GM10248 (cell line): ENCODE measurements around the gene MUC20.

Source experiments
- CTCF ChIA-PET: fragments of 300-600 bp; sonication (Branson Sonifier 250); formaldehyde crosslinking; extraction: SDS; loops from one replicate; lab custom pipeline; 2021; ENCODE audit warnings: antibody characterized with exemption; lab: Yijun Ruan, JAX
- POLR2A ChIA-PET: fragments of 350-650 bp; sonication (Branson Sonifier 250); formaldehyde crosslinking; extraction: SDS; loops from one replicate; lab custom pipeline; 2020; ENCODE audit warnings: antibody characterized with exemption; lab: Yijun Ruan, JAX
- DNase-seq: peaks from one replicate; pipeline ENCODE4 v3.0.0; 2012; ENCODE audit errors: extremely low spot score
- TF ChIP-seq, protein P1 (sequence below): IDR thresholded peaks from 2 replicates; pipeline ENCODE4 v1.5.1; 2012; ENCODE audit warnings: mild to moderate bottlenecking, low read depth; ENCODE audit errors: extremely low read depth, missing control alignments, control extremely low read depth

MUC20 gene

DNA sequence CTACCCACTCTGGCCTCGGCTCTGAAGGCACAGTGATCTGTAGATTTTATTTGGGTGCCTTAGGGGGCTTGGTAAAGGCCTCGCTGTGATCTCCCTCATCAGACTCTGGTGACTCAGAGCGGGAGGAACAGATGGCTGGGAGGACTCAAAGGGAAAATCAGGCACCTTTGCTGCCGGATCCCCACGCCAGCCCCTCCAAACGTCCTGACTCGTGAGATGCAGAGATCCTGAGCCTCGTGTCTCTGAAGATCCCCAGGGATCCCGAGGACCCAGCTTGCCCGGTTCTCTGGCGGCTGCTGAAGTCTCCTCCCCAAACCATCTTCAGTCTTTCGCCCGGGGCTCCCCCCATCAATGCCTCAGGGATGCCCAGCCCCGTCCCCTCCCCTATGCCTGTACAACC is 32.8 kb downstream of the MUC20 start:
- ChIA-PET POLR2A (no interaction called here), CTCF (interaction anchor here (1.0 to 1.5 kb wide), 2 partner anchors 16 to 97 kb away, joined by 3 read pairs; no protein-coding TSS in a partner anchor)
- TF ChIP-seq, protein P1, sequence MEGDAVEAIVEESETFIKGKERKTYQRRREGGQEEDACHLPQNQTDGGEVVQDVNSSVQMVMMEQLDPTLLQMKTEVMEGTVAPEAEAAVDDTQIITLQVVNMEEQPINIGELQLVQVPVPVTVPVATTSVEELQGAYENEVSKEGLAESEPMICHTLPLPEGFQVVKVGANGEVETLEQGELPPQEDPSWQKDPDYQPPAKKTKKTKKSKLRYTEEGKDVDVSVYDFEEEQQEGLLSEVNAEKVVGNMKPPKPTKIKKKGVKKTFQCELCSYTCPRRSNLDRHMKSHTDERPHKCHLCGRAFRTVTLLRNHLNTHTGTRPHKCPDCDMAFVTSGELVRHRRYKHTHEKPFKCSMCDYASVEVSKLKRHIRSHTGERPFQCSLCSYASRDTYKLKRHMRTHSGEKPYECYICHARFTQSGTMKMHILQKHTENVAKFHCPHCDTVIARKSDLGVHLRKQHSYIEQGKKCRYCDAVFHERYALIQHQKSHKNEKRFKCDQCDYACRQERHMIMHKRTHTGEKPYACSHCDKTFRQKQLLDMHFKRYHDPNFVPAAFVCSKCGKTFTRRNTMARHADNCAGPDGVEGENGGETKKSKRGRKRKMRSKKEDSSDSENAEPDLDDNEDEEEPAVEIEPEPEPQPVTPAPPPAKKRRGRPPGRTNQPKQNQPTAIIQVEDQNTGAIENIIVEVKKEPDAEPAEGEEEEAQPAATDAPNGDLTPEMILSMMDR, result no peak
- DNase-seq, result no peak

DNA sequence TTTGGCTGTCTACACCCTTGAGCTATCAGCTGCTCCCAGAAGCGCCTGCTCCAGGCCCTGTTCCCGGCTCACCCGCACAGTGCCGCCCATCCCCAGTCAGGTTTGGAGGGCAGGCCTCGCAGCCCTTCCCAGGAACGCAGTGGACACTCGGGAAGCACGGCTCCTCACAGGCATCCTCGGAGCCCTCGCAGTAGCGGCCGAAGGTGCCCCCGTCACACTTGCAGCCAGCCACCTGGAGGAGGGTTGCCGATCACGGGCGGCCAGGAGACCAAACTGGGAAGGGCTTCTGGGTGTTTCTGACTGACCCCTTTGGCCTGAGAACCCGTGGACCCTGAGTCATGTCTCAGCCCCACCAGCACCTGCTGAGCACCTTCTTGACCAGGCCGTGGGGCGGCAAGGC is 33.4 kb downstream of the MUC20 start:
- DNase-seq, result no peak
- POLR2A ChIA-PET, result no interaction called here
- TF ChIP-seq, protein P1, result no peak
- CTCF ChIA-PET, result interaction anchor here (1.0 to 1.5 kb wide), 2 partner anchors 17 to 96 kb away, joined by 3 read pairs; no protein-coding TSS in a partner anchor

DNA sequence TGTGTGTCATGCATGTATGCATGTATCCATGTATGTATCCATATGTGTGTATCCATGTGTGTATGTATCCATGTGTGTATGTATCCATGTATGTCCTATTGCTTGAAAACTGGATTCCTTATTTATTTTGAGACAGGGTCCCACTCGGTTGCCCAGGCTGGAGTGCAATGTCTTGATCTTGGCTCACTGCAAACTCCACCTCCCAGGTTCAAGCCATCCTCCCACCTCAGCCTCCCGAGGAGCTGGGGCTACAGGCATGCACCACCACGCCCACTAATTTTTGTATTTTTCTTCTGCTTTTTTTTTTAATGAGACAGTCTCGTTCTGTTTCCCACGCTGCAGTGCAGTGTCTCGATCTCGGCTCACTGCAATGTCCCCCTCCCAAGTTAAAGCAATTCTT is 34.1 kb downstream of the MUC20 start:
- TF ChIP-seq, protein P1, result no peak
- CTCF ChIA-PET, result interaction anchor here (1.0 to 1.5 kb wide), 3 partner anchors 17 to 96 kb away, joined by 3 read pairs; no protein-coding TSS in a partner anchor
- DNase-seq, result no peak
- POLR2A ChIA-PET, result no interaction called here

DNA sequence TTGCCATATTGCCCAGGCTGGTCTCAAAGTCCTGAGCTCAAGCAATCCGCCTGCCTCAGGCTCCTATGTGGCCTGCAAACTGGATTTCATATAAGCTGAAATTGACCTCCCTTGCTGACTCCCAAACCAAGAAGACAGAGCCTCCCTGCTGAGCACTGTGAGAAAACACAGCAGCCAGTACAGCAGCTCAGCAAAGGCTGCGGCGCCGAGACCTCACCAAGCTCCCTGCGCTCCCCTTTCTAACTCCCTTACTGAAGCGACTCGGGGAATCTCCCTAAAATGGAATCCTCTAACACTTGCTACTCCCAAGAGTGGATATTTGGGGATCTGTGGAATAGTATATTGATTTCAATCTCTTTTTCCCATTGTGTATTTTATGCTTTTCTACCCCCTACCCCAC is 34.6 kb downstream of the MUC20 start:
- DNase-seq, result no peak
- POLR2A ChIA-PET, result no interaction called here
- TF ChIP-seq, protein P1, result no peak
- CTCF ChIA-PET, result interaction anchor here (1.0 to 1.2 kb wide), 2 partner anchors 16 to 95 kb away, joined by 3 read pairs; no protein-coding TSS in a partner anchor

DNA sequence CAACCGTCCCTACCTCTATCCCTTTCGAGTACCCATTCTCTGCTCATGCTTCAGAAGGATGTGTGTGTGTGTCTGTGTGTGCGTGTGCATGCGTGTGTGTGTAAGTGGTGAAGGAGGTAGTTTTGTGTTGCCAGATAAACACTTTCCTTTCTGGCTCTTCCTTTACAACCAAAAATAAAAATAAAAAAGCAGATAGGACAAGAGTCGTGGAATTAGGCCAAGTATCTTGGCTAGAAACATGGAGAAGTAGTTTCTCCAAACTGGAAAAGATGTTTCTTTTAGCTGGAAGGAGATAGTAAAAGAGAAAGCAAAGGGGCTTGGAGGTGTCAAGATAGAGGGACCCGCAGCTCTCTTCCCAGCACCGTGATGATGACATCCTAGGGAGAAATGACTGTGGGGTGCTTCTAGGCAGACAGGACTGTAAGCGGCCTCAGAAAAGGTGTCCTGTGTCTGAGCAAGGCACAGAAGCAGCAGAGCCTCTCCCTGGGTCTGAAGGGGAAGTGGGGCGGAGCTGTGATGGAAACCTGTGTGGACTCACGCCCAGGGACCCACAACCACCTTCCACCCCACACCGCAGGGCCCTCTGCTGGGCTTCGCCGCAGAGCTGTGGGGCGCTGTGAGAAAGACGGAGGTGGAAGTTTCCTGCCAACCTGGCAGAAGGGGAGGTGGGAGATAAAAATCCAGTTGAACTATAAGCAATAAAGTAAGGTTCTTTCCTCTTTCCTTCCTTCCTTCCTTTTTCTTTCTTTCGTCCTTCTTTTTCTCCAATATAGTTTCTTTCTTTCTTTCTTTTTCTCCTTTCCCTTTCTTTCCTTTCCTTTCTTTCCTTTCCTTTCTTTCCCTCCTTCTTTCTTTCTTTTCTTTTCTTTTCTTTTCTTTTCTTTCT is 35.3 kb downstream of the MUC20 start:
- POLR2A ChIA-PET, result no interaction called here
- CTCF ChIA-PET, result interaction anchor here (1.0 to 1.2 kb wide), 2 partner anchors 15 to 95 kb away, joined by 3 read pairs; no protein-coding TSS in a partner anchor
- TF ChIP-seq, protein P1, result no peak
- DNase-seq, result no peak

DNA sequence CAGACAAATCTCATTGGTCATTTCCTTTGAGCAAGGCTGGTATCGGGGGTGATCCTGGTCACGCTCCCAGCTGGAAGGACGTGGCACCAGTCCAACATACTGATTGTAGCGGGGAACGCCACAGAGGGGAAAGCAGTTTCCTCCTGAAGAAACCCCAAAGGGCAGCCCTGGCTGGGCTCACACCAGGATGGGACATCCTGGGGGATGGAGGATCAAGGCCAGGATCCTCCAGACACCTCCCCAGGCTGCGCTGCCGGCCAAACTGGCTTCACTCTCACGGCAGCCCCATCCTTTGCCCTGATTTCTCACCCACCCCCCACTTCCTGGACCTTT is 36.6 kb downstream of the MUC20 start:
- POLR2A ChIA-PET, result no interaction called here
- no peak for DNase-seq
- CTCF ChIA-PET, result no interaction called here

More for the DNA sequence above, 36.6 kb downstream of the MUC20 start:
- TF ChIP-seq, protein P1, result no peak
